Gastroesophageal sphincter (tissue), 3 donors: Measurements from ENCODE around the gene CEP131.

Experiments used
- CTCF ChIP-seq, 4 experiments: fragments of 200-600 bp in 2 of 4; fragments of 450-650 bp in 2 of 4; sonication (generic) in 1 of 4; IDR thresholded peaks; one replicate each; pipeline ENCODE4 v1.5.1; 2017 to 2019; ENCODE audit warnings: antibody characterized with exemption in 4 of 4, mild to moderate bottlenecking in 2 of 4, moderate library complexity in 2 of 4
- EP300 ChIP-seq: sonication (generic); formaldehyde crosslinking; IDR thresholded peaks from one replicate; pipeline ENCODE4 v1.6.1; 2017; ENCODE audit warnings: antibody characterized with exemption, mild to moderate bottlenecking
- POLR2A ChIP-seq, 2 donors: fragments of 450-650 bp; IDR thresholded peaks; one replicate each; pipeline ENCODE4 v1.6.1; 2017; ENCODE audit warnings: antibody characterized with exemption in 2 of 2, mild to moderate bottlenecking in 2 of 2, moderate library complexity in 1 of 2
- POLR2AphosphoS5 ChIP-seq: sonication (generic); formaldehyde crosslinking; IDR thresholded peaks from one replicate; pipeline ENCODE4 v1.6.1; 2017; ENCODE audit warnings: antibody characterized with exemption

DNA sequence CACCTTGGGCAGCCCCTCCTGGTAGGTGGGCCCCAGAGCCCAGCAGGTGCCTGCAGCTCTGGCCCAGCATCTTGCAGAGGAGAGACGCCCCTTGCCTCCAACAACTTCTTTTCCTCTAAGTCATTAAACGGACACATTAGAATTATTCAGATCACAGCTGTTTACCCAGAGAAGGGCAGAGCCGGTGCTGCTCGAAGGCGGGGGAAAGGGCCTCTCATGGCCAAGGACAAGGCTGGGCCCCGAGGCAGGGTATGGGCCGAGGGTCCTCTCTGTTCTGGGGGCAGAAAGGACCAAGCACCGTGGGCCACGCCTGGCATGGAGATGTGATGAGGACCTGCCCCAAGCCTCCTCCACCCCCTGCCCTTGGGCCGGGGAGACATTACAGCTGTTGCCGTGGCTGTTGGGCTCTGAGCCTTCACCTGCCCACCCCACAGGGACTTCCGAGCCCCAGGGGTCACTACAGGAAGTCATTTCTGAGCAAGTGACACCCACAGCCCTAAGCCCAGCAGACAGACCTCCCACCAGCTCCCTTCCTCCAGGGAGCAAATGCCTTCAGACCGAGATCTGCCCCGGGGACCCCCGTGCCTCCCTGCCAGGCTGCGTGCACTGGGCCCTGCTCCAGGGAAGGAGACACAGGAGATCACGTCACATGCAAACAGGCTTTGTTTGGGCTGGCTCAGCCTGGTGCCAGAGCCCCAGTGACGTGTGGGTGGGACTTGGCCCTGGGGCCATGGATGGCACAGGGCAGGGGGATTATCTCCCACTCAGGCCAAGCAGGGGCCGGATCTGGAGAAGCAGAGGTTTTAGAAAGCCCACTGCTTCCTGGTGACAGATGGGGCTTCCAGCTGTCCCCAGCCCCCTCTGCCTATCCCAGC lies 58.2 kb downstream of the CEP131 start:
- TF ChIP-seq POLR2A (IDR thresholded peaks at IDR 0.05) (no peak), CTCF (IDR thresholded peaks at IDR 0.05) (no peak), POLR2AphosphoS5 (no peak), EP300 (no peak)
